Measurements from ENCODE around the gene CLIP2. TPM values are rescaled to one million over a fixed set of nuclear protein-coding genes. Genes with fewer than 3 reads are reported as not detected.

Gene CLIP2
- total and polyA plus RNA-seq, 2 of the 8 experiments (the other 6 are each of a cell fraction or from before 2014, with no cell fraction given) = 8.3 to 41.5 TPM

GRCh38 chr7:74409571-74409970, 120.4 kb downstream of the CLIP2 start:
- no peaks in the 10 kb centered on the region for H3K27me3 ChIP-seq (replicated peaks in 1 of 4; ENCODE audit: control insufficient read depth in 3 of 4, extremely low read depth in 1 of 4, insufficient read depth in 3 of 4, low read length in 3 of 4)
- H3K4me2 ChIP-seq (ENCODE audit: insufficient read depth in 1 of 2, low read depth in 2 of 2, low read length in 2 of 2) = no peak overlapping the region
- H3K4me3 ChIP-seq (ENCODE audit: extremely low read depth in 1 of 4, insufficient read depth in 2 of 4, low read depth in 3 of 4, low read length in 4 of 4) = no peak overlapping the region
- no peaks in the 10 kb centered on the region for H3K23me2 ChIP-seq (ENCODE audit: low read depth, low read length)
- no peaks in the 10 kb centered on the region for H3K79me1 ChIP-seq (ENCODE audit: low read depth, low read length)
- FAIRE-seq (no peak), DNase-seq (ENCODE audit: low read depth in 1 of 2, low spot score in 2 of 2) (no peak)
- H3K9ac ChIP-seq (replicated peaks in 1 of 4; ENCODE audit: extremely low read depth in 1 of 4, low read depth in 3 of 4, low read length in 3 of 4) = no peak overlapping the region
- H2BK20ac ChIP-seq (ENCODE audit: low read length) = no peak overlapping the region
- no peak overlapping the region for H4K5ac ChIP-seq (ENCODE audit: insufficient read length, low read depth, low read length)
- H3K79me2 ChIP-seq (ENCODE audit: control insufficient read depth in 1 of 2, insufficient read depth in 2 of 2, low read length in 2 of 2) = no peaks in the 10 kb centered on the region
- H2BK12ac ChIP-seq (ENCODE audit: low read depth, low read length) = no peak overlapping the region
- H3K36me3 ChIP-seq (ENCODE audit: control insufficient read depth in 2 of 4, insufficient read depth in 4 of 4, low read length in 3 of 4) = peaks cover 0 to 1% (median under 1%) of the 10 kb centered on the region in 4 experiments; a peak in 2 of 8 replicates
- H4K91ac ChIP-seq (replicated peaks; ENCODE audit: insufficient read length, low read length) = no peak overlapping the region
- H4K8ac ChIP-seq (ENCODE audit: extremely low read depth, insufficient read depth, low read length) = no peak overlapping the region
- no peak overlapping the region for H2BK5ac ChIP-seq (ENCODE audit: low read depth, low read length)
- no peak overlapping the region for H2BK15ac ChIP-seq (ENCODE audit: low read length)
- H3K23ac ChIP-seq (ENCODE audit: insufficient read length) = no peak overlapping the region
- H3K4me1 ChIP-seq (replicated peaks in 1 of 4; ENCODE audit: control insufficient read depth in 3 of 4, insufficient read depth in 4 of 4, low read length in 3 of 4) = peaks cover 0 to 5% (median under 1%) of the 10 kb centered on the region in 4 experiments; a peak in 3 of 7 replicates
- no peak overlapping the region for H3K18ac ChIP-seq (ENCODE audit: extremely low read depth, low read length)
- H3K27ac ChIP-seq (ENCODE audit: low read depth, low read length) = no peak overlapping the region
- H3K14ac ChIP-seq (ENCODE audit: insufficient read length) = no peak overlapping the region
- TF ChIP-seq MAFK (IDR thresholded peaks at IDR 0.05; ENCODE audit: low read depth, low read length) = no peak
- no peak for TF ChIP-seq JUND (IDR thresholded peaks at IDR 0.05; ENCODE audit: low read length)
- TF ChIP-seq JUN (IDR thresholded peaks at IDR 0.05; ENCODE audit: low read depth, low read length) = no peak
- TF ChIP-seq PHF8 (conservative IDR thresholded peaks at IDR 0.05; ENCODE audit: low read depth, low read length) = no peak
- POLR2A ChIA-PET (ENCODE audit: partially characterized antibody) = interaction anchor here (1.2 kb wide), 1 partner anchor 254 kb away, joined by 3 read pairs; no protein-coding TSS in a partner anchor
- CTCF ChIA-PET (ENCODE audit: partially characterized antibody) = interaction anchor here (0.7 to 2.5 kb wide), 8 partner anchors 8 to 157 kb away, joined by 3 to 13 read pairs (median 4); no protein-coding TSS in a partner anchor
- H2AFZ ChIP-seq (ENCODE audit: low read length) = no peak overlapping the region
- 79% methylated on average over 7 of the region's 7 CpGs; no CpG with 5 or more reads in 1 of the 2 experiments for WGBS, 2 experiments (ENCODE audit: extremely low coverage in 1 of 2, insufficient coverage in 1 of 2, insufficient read length in 1 of 2, insufficient replicate concordance in 2 of 2, low coverage in 1 of 2, low lambda C conversion rate in 2 of 2, missing lambda C conversion rate in 1 of 2)
- H4K20me1 ChIP-seq (replicated peaks in 1 of 2; ENCODE audit: control insufficient read depth in 1 of 2, insufficient read depth in 2 of 2, low read length in 2 of 2) = no peaks in the 10 kb centered on the region
- H2BK120ac ChIP-seq (replicated peaks; ENCODE audit: low read depth, low read length) = no peak overlapping the region
- H3K9me3 ChIP-seq (ENCODE audit: insufficient read depth in 2 of 2, low read depth in 1 of 2, low read length in 1 of 2) = no peaks in the 10 kb centered on the region
- no peak overlapping the region for H3K4ac ChIP-seq (replicated peaks; ENCODE audit: insufficient read length, low read depth, low read length)
- H2AK5ac ChIP-seq (ENCODE audit: low read depth, low read length) = no peak overlapping the region
- H3K56ac ChIP-seq (replicated peaks; ENCODE audit: insufficient read length, low read depth, low read length) = no peak overlapping the region
